A549 (cell line): ENCODE results near the gene CERK. TPM values are rescaled to one million over a fixed set of nuclear protein-coding genes. Genes with fewer than 3 reads are reported as not detected.

Experiments used
- ATAC-seq, 2 experiments: fragments of 200-7000 bp in 1 of 2; fragments of >200 bp in 1 of 2; cut with Nextera tagmentation in 1 of 2; cut with Tn5 transposase in 1 of 2; 3 replicates each; pipeline versions ENCODE4 v1.8.0 to v1.9.1; 2018 to 2020; ENCODE audit warnings: mild to moderate bottlenecking in 1 of 2, moderate library complexity in 1 of 2
- CTCF ChIA-PET: fragments of 300-600 bp; sonication (Branson Sonifier 250); formaldehyde crosslinking; extraction: SDS; loops from one replicate; lab custom pipeline; 2021; ENCODE audit warnings: antibody characterized with exemption, inconsistent platforms; lab: Yijun Ruan, JAX
- POLR2A ChIA-PET: fragments of 350-600 bp; formaldehyde crosslinking; extraction: SDS; loops from one replicate; lab custom pipeline; 2021; ENCODE audit warnings: antibody characterized with exemption, inconsistent platforms; lab: Yijun Ruan, JAX
- DNase-seq, 2 experiments: peaks; one replicate each; pipeline versions ENCODE4 v3.0.0 to v3.0.0-alpha.2; 2011 to 2016; ENCODE audit warnings: low read depth in 1 of 2, low spot score in 1 of 2
- FAIRE-seq: peaks from 2 replicates; lab custom pipeline; 2011; peaks lifted over from hg19 to GRCh38; lab: Jason Lieb, UNC
- H3K27ac ChIP-seq, 2 experiments: fragments of >200 bp; sonication (Bioruptor Twin); formaldehyde crosslinking; 3 replicates each; pipeline ENCODE4 v1.5.1; 2016 to 2017
- H3K4me1 ChIP-seq: fragments of >200 bp; sonication (Bioruptor Twin); formaldehyde crosslinking; 3 replicates; pipeline ENCODE4 v1.6.1; 2016
- H3K4me2 ChIP-seq: fragments of >200 bp; sonication (Bioruptor Twin); formaldehyde crosslinking; 3 replicates; pipeline ENCODE4 v1.6.1; 2016
- H3K4me3 ChIP-seq: fragments of >200 bp; sonication (Bioruptor Twin); formaldehyde crosslinking; 3 replicates; pipeline ENCODE4 v1.5.1; 2016
- H3K9me3 ChIP-seq: fragments of >200 bp; sonication (Bioruptor Twin); formaldehyde crosslinking; 3 replicates; pipeline ENCODE4 v1.6.1; 2016
- BHLHE40 ChIP-seq: IDR thresholded peaks from 2 replicates; pipeline ENCODE4 v1.6.1; 2012; ENCODE audit warnings: low read depth, low read length, inconsistent platforms
- CHD4 ChIP-seq: fragments of 200-600 bp; sonication (generic); IDR thresholded peaks from 2 replicates; pipeline ENCODE4 v1.6.1; 2016; ENCODE audit warnings: antibody characterized with exemption, mild to moderate bottlenecking, borderline replicate concordance
- CTCF ChIP-seq: fragments of >200 bp; sonication (Bioruptor Twin); formaldehyde crosslinking; IDR thresholded peaks from 3 replicates; pipeline ENCODE4 v1.5.1; 2016
- FOXS1 ChIP-seq: fragments of 250-450 bp; sonication (Bioruptor Pico); IDR thresholded peaks from 2 replicates; pipeline ENCODE4 v1.5.0; 2020; ENCODE audit warnings: mild to moderate bottlenecking, moderate library complexity
- GATA3 ChIP-seq: IDR thresholded peaks from 2 replicates; pipeline ENCODE4 v1.6.1; 2012; ENCODE audit warnings: borderline replicate concordance
- HMGXB4 ChIP-seq: fragments of 250-450 bp; sonication (Bioruptor Pico); IDR thresholded peaks from 2 replicates; pipeline ENCODE4 v1.5.0; 2021; ENCODE audit warnings: mild to moderate bottlenecking, moderate library complexity, borderline replicate concordance
- HOXA7 ChIP-seq: fragments of 250-450 bp; sonication (Bioruptor Pico); IDR thresholded peaks from 2 replicates; pipeline ENCODE4 v1.5.0; 2020; ENCODE audit warnings: mild to moderate bottlenecking, moderate library complexity
- KDM1A ChIP-seq: fragments of 200-600 bp; sonication (generic); IDR thresholded peaks from 2 replicates; pipeline ENCODE4 v1.6.1; 2016; ENCODE audit warnings: low read depth, mild to moderate bottlenecking
- NFE2L2 ChIP-seq: fragments of 150-350 bp; conservative IDR thresholded peaks from 2 replicates; pipeline ENCODE4 v1.6.1; 2014; ENCODE audit warnings: low read length
- RAD21 ChIP-seq, 2 experiments: fragments of >200 bp in 1 of 2; sonication (Bioruptor Twin) in 1 of 2; formaldehyde crosslinking in 1 of 2; IDR thresholded peaks in 1 of 2; conservative IDR thresholded peaks in 1 of 2; 2 replicates in 1 of 2; 3 replicates in 1 of 2; pipeline ENCODE4 v1.6.1; 2012 to 2018; ENCODE audit warnings: inconsistent platforms in 1 of 2
- REST ChIP-seq: fragments of 200-600 bp; sonication (generic); IDR thresholded peaks from 2 replicates; pipeline ENCODE4 v1.6.1; 2016; ENCODE audit warnings: antibody characterized with exemption, mild to moderate bottlenecking, moderate library complexity
- SMC3 ChIP-seq: fragments of >200 bp; sonication (Bioruptor Twin); formaldehyde crosslinking; IDR thresholded peaks from 3 replicates; pipeline ENCODE4 v1.6.1; 2018; ENCODE audit warnings: inconsistent platforms
- WGBS: methylation state at CpG from one replicate; pipeline ENCODE4 v1.1.6; 2017; ENCODE audit errors: missing lambda C conversion rate; 5-methylcytosine and 5-hydroxymethylcytosine counted together
- polyA plus RNA-seq, 4 experiments: library from polyadenylated mRNA; depleted of rRNA in 3 of 4; stranded (reverse); fragments of >200 nt; fragmentation: RNase III in 1 of 4; extraction: RNeasy Plus Mini Kit Qiagen cat#74134 plus additional on column Dnase treatment in 1 of 4; gene quantifications; 2 replicates in 3 of 4; 3 replicates in 1 of 4; pipeline ENCODE4 v1.2.3, GENCODE V29; 2011 to 2017

CERK gene
- polyA plus RNA-seq, 2 of the 4 experiments (the other 2 are of a cell fraction), result 13.1 to 15.6 TPM

- DNase-seq (no peak), FAIRE-seq (no peak), ATAC-seq (peak in 1 of 2 experiments; percentile 18; a peak in 2 of 6 replicates)
- WGBS, result 59% methylated on average over 6 of the region's 6 CpGs
- Histone ChIP-seq H3K4me3 (no peak overlapping the region), H3K9me3 (no peaks in the 10 kb centered on the region), H3K4me1 (peaks cover 22% of the 10 kb centered on the region), H3K27ac (peak overlapping the region in 1 of 2 experiments; percentile 53; a peak in 3 of 6 replicates), H3K4me2 (no peak overlapping the region)
- POLR2A ChIA-PET, result no interaction called here
- TF ChIP-seq FOXS1 (no peak), NFE2L2 (no peak), HOXA7 (CRISPR knock-in tag) (no peak), CTCF (no peak)
- CTCF ChIA-PET, result interaction anchor here (1.3 kb wide), 1 partner anchor 10 kb away, joined by 3 read pairs; no protein-coding TSS in a partner anchor
Observed at GRCh38 chr22:46744581-46744980, 6.5 kb upstream of the CERK start.

GRCh38 chr22:46742576-46743221, 4.6 kb upstream of the CERK start:
- ChIA-PET POLR2A (interaction anchor here (2.1 kb wide), 1 partner anchor 20 kb away, joined by 9 read pairs; the partner anchor contains the start of gene TBC1D22A), CTCF (interaction anchor here (2.9 kb wide), 1 partner anchor 16 kb away, joined by 11 read pairs; no protein-coding TSS in a partner anchor)
- Histone ChIP-seq H3K27ac (peak overlapping the region; percentile 5 to 63; a peak in 3 of 6 replicates), H3K9me3 (no peaks in the 10 kb centered on the region), H3K4me1 (peaks cover 23% of the 10 kb centered on the region), H3K4me2 (peak overlapping the region; percentile 21), H3K4me3 (no peak overlapping the region)
- ATAC-seq, result no peak
- TF ChIP-seq HMGXB4 (CRISPR knock-in tag), result no peak
- peak; percentile 87 for TF ChIP-seq GATA3
- WGBS, result 41% methylated on average over 2 of the region's 6 CpGs
- peak; percentile 22 to 55 for DNase-seq
- FAIRE-seq, result no peak

GRCh38 chr22:46741974-46742519, 4.0 kb upstream of the CERK start:
- ATAC-seq, result no peak
- no peak overlapping the region for H3K4me2 ChIP-seq
- no peak for TF ChIP-seq BHLHE40
- TF ChIP-seq KDM1A, result no peak
- TF ChIP-seq HMGXB4 (CRISPR knock-in tag), result no peak
- no peak for TF ChIP-seq REST
- TF ChIP-seq RAD21 (conservative IDR thresholded peaks at IDR 0.05 in 1 of 2, IDR thresholded peaks at IDR 0.05 in 1 of 2), result no peak
- TF ChIP-seq SMC3, result no peak
- TF ChIP-seq CHD4, result no peak
- H3K27ac ChIP-seq, result peak overlapping the region; percentile 5 to 63; a peak in 2 of 6 replicates
- ChIA-PET CTCF (interaction anchor here (1.0 to 2.9 kb wide), 4 partner anchors 17 to 179 kb away, joined by 3 to 11 read pairs (median 6); no protein-coding TSS in a partner anchor), POLR2A (interaction anchor here (2.1 kb wide), 1 partner anchor 20 kb away, joined by 9 read pairs; the partner anchor contains the start of gene TBC1D22A)
- WGBS, result 88% methylated on average over 5 of the region's 6 CpGs
- H3K9me3 ChIP-seq, result no peaks in the 10 kb centered on the region
- FAIRE-seq, result no peak
- no peak for DNase-seq
- H3K4me1 ChIP-seq, result peaks cover 23% of the 10 kb centered on the region
- H3K4me3 ChIP-seq, result no peak overlapping the region
